Brain microvascular endothelial cell (primary cell): ENCODE measurements around the gene PCGF5.
A peak's percentile ranks its signal among the peaks of the same experiment; 100 is the strongest.
"Not testable (repeated sequence)": the region's sequence is repeated elsewhere in the genome, so short reads cannot be mapped to it uniquely, and the experiment has no call there.

Experiments
- DNase-seq: peaks from one replicate; pipeline ENCODE4 v3.0.0-alpha.2; 2020
- H3K27ac ChIP-seq: fragments of 250-450 bp; sonication (Bioruptor Pico); 2 replicates; pipeline ENCODE4 v1.5.1; 2020; ENCODE audit warnings: mild to moderate bottlenecking, moderate library complexity
- H3K27me3 ChIP-seq: fragments of 250-450 bp; sonication (Bioruptor Pico); replicated peaks from 2 replicates; pipeline ENCODE4 v1.5.1; 2020; ENCODE audit warnings: mild to moderate bottlenecking
- H3K36me3 ChIP-seq: fragments of 250-450 bp; sonication (Bioruptor Pico); replicated peaks from 2 replicates; pipeline ENCODE4 v1.5.1; 2020; ENCODE audit warnings: mild to moderate bottlenecking
- H3K4me3 ChIP-seq: 2 replicates; pipeline ENCODE4 v1.5.1; 2011; ENCODE audit warnings: low read depth, mild to moderate bottlenecking, control low read depth, low read length, moderate library complexity
- in situ Hi-C: cut with HindIII; loops from 2 replicates; pipeline ENCODE4 v1.10.0; 2017; ENCODE audit warnings: low sequenced_read_pairs, low pct_ligation_motif_present
- TF ChIP-seq, protein P1 (sequence below): IDR thresholded peaks from 2 replicates; pipeline ENCODE4 v1.5.1; 2011; ENCODE audit warnings: low read depth, mild to moderate bottlenecking, moderate library complexity, low read length, control low read depth, inconsistent platforms; ENCODE audit errors: missing control alignments

PCGF5 gene

DNA sequence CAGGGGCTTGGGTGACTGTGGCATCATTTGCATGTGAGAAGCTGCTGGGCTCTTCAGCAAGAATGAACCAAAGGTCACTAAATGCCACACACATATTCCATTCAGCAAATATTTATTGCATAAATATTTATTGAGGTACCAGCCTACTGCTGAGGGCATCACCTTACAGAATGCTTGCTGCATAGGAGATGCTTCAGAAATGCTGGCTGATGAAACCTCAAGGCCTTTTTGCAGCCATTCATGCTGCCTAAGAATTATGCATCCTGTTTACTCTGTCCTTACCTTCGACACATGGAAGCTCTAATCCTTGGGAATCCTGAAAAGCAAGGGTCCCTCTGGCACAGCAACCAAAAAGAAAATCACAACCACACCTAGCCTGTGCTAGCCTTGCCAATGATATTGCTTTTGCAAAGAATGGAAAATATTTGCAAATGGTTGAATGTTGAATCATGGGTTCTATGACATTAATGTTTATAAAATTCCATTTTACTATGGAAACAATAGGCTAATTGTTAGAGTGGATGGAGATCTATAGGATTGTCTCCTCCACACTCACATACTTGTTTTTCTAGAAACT lies 79.6 kb downstream of the PCGF5 start:
- Histone ChIP-seq H3K4me3 (no peak overlapping the region), H3K36me3 (no peaks in the 10 kb centered on the region), H3K27ac (no peak overlapping the region), H3K27me3 (no peaks in the 10 kb centered on the region)
- no peak for DNase-seq
- in situ Hi-C loops: no loop called here
- TF ChIP-seq, protein P1, sequence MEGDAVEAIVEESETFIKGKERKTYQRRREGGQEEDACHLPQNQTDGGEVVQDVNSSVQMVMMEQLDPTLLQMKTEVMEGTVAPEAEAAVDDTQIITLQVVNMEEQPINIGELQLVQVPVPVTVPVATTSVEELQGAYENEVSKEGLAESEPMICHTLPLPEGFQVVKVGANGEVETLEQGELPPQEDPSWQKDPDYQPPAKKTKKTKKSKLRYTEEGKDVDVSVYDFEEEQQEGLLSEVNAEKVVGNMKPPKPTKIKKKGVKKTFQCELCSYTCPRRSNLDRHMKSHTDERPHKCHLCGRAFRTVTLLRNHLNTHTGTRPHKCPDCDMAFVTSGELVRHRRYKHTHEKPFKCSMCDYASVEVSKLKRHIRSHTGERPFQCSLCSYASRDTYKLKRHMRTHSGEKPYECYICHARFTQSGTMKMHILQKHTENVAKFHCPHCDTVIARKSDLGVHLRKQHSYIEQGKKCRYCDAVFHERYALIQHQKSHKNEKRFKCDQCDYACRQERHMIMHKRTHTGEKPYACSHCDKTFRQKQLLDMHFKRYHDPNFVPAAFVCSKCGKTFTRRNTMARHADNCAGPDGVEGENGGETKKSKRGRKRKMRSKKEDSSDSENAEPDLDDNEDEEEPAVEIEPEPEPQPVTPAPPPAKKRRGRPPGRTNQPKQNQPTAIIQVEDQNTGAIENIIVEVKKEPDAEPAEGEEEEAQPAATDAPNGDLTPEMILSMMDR: no peak

DNA sequence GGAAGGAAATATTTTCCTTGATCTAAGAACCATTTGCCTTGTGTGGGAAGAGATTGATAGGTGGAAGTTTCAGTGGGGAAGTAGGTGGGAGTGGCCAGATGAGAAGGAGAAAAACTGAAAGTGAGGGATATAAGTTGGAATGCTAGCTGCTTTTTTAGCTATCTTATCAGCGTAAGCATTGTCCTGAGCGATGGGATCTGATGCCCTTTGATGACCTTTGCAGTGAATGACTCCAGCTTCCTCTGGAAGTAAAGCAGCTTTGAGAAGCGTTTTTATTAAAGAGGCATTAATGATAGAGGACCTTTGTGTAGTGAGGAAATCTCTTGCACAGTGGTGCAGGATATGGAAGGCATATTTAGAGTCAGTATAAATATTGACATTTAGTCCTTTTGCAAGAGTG lies 82.5 kb downstream of the PCGF5 start:
- H3K4me3 ChIP-seq, H3K36me3 ChIP-seq, DNase-seq, H3K27ac ChIP-seq, H3K27me3 ChIP-seq, in situ Hi-C loops: not testable (repeated sequence)

DNA sequence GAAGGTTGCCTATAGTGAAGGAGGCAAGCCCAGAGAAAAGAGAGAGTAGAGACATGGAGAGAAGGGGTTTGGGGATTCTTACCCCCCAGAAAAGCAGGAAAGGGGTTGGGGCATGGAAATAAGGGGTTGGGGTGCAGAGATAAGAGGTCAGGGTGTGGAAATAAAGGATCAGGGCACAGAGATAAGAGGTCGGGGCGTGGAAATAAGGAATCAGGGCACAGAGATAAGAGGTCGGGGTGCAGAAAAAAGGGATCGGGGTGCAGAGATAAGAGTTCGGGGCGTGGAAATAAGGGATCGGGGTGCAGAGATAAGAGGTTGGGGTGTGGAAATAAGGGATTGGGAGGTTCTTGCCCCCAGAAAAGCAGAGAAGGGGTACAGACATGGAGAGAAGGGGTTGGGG lies 85.5 kb downstream of the PCGF5 start:
- H3K36me3 ChIP-seq, H3K4me3 ChIP-seq, H3K27ac ChIP-seq, DNase-seq, H3K27me3 ChIP-seq, in situ Hi-C loops: not testable (repeated sequence)

DNA sequence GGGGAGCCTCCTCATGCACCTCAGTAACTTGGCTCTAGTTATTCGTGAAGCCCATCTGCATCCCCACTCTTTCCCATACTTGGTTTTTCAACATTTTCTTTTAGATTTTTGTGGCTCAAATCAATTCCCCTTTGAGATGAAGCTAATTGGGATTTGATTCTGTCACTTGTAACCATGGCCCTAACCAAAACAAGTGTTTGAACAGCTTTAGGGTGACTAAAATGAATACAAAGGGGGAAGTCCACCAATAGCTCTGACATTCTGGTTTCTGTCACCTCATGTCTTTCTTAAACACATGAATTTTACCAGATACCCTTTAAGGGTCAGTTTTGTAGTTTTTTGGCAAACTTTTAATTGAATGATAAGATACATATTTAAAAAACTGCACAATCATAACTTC lies 87.0 kb downstream of the PCGF5 start:
- no peak overlapping the region for H3K27ac ChIP-seq
- in situ Hi-C loops: no loop called here
- no peak for DNase-seq
- no peak overlapping the region for H3K4me3 ChIP-seq
- TF ChIP-seq, protein P1: no peak
- no peaks in the 10 kb centered on the region for H3K27me3 ChIP-seq
- H3K36me3 ChIP-seq: no peaks in the 10 kb centered on the region

DNA sequence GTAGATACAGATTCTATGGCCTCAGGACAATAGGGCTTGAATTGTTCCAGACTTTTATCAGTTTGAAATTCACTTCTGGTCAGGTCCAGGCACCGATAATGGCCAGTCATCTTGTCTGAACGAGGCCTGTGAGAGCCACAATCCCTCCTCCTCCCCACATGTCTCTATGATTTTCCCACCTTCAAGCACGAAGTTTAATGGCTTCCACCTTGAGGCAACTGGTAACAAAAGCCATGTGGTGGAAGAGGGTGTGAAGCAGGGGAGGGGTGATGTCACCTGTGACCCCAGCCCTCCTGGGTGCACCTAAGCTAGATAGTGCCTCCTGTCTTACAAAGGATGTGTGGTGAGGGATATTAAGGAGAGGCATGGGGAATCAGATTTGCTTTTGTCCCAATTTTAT lies 89.2 kb downstream of the PCGF5 start:
- TF ChIP-seq, protein P1: no peak
- Histone ChIP-seq H3K27me3 (no peaks in the 10 kb centered on the region), H3K36me3 (no peaks in the 10 kb centered on the region), H3K27ac (no peak overlapping the region), H3K4me3 (no peak overlapping the region)
- DNase-seq: no peak
- in situ Hi-C loops: no loop called here

DNA sequence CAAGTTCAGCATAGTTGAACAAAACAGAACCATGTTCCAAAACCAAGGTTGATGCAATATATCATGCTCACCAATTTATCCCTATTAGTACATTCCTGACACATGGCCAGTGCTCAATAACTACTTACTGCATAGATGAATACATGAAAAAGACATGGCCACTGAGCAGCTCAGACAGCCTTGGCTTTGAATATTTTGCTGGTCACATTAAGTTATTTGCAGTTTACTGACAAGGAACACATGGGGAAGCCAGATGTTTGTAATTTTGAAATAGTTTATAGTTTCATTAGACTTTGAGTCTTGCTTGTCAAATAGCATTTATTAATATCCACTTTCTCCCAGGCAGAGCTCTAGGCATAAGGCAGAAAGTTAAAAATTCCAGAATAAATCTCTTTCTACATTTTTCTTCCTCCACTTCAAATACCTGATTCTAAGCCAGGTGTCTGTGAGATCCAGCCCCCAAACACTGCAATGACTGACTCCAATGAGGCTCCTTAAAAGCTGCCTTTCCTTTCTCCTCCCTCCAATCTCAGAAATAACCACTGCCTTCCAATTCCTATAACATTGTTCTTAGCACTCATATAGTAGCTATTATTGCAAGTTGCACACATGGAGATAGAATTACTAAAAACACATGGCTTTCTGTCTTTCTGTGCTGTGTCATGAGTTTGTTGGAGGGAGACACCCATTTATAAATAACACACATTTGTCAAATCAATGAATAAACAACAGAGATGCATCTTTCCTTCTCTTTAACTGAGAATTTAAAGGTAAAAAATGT lies 91.3 kb downstream of the PCGF5 start:
- no peaks in the 10 kb centered on the region for H3K27me3 ChIP-seq
- in situ Hi-C loops: no loop called here
- TF ChIP-seq, protein P1: no peak
- no peak for DNase-seq
- H3K4me3 ChIP-seq: no peak overlapping the region
- H3K36me3 ChIP-seq: no peaks in the 10 kb centered on the region
- peak overlapping the region; percentile 25 for H3K27ac ChIP-seq

DNA sequence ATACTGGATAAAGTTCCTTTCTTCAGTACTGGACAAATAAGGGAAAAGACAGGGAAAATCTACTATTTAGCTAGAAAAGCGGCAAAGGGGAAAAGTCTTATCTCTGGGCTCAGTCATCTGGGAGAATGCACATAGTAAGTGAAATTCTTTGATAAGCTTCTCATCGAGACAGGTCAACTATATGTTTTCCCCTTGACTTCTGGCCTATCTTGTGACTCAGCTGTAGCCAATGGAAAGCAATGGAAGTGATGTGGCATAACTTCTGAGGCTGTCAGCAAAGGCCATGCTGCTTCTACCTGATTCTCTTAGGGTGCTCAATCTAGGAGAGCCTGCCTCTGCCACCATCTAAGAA lies 91.9 kb downstream of the PCGF5 start:
- Histone ChIP-seq H3K4me3 (no peak overlapping the region), H3K36me3 (no peaks in the 10 kb centered on the region), H3K27me3 (no peaks in the 10 kb centered on the region), H3K27ac (peak overlapping the region; percentile 25)
- TF ChIP-seq, protein P1: no peak
- in situ Hi-C loops: no loop called here
- peak; percentile 32 for DNase-seq
